Urinary bladder (tissue), 4 donors: Measurements from ENCODE around the gene CASQ1. TPM values are rescaled to one million over a fixed set of nuclear protein-coding genes. Genes with fewer than 3 reads are reported as not detected.

Experiments used
- DNase-seq: peaks from one replicate; pipeline ENCODE4 v3.0.0-alpha.2; 2015; ENCODE audit errors: extremely low spot score
- H3K27ac ChIP-seq: one replicate; pipeline ENCODE4 v1.5.1; 2013; ENCODE audit warnings: low read depth, mild to moderate bottlenecking, moderate library complexity
- H3K36me3 ChIP-seq: one replicate; pipeline ENCODE4 v1.6.1; 2013; ENCODE audit warnings: mild to moderate bottlenecking, moderate library complexity; ENCODE audit not compliant: insufficient read depth
- H3K4me1 ChIP-seq: one replicate; pipeline ENCODE4 v1.6.1; 2013; ENCODE audit warnings: mild to moderate bottlenecking, moderate library complexity; ENCODE audit not compliant: insufficient read depth
- H3K4me3 ChIP-seq: one replicate; pipeline ENCODE4 v1.5.1; 2013; ENCODE audit warnings: low read depth, low read length
- WGBS: extraction: QIAGEN DNeasy Blood & Tissue Kit; methylation state at CpG from one replicate; pipeline ENCODE4 v1.1.7; 2013; 5-methylcytosine and 5-hydroxymethylcytosine counted together
- polyA plus RNA-seq: library from polyadenylated mRNA; stranded (reverse); fragments of 200-250 nt; gene quantifications from one replicate; pipeline ENCODE4 v1.2.3, GENCODE V29; 2013
- total RNA-seq: library from RNA; depleted of rRNA; stranded (reverse); fragments of >200 nt; gene quantifications from one replicate; pipeline ENCODE4 v1.2.3, GENCODE V29; 2014
- donor health status: healthy with polysubstance abuse.
- donor health status: healthy.

CASQ1 gene
- total RNA-seq (10.5 TPM), polyA plus RNA-seq (4.5 TPM)

DNA sequence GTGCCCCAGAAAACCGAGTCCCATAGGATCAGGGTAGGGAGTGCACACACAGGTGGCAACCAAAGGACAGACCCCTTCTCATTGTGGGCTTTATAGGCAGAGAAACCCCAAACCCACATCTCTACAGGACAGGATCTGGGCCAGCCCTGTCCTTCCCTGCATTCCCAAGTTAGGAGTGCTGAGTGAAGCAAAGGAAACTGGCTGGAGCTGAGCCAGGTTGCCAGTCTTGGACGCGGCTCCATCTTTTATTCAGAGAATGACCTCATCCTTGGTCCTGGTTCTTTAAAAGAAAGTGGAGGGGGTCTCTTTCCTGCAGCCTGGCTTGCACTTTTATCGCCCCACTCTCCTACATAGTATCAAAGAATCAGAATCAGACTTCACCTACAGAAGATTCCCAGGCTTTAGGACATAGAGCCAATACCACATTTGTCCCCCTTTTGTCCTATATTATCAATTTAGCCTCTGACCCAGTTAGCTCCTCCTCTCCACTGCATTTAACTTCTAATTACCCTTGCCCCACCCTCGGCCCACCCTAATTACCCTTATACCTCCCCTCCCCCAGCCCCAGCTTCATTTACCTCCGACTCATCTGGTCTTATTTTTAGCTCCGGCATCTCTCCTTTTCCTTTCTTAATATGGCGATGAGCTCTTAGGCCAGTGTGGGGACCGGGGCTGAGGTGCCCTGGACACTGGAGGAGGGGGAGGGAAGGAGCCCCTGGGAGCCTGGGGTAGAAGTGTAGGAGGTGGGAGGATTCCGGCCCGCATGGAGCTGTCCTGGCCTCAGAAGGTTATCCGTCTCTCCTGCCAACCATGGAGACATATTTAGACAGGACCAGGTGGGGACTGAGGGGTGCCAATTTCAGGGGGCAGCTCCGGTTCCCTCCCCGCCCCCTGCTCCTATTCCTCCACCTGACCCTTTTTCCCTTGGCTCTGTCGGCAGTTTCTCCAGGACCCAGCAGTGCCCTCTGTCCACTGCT is at the start of gene CASQ1:
TSS of gene CASQ1 (plus strand) at position 927 of the 977 bp plus-strand sequence. CDS start 177 bp downstream, outside the sequence.
- Histone ChIP-seq H3K4me1 (no peaks in the 10 kb centered on the region), H3K4me3 (no peak within 1 kb of the TSS), H3K36me3 (no peaks in the 10 kb centered on the region), H3K27ac (no peak within 1 kb of the TSS)
- 48% methylated on average over 15 of the region's 15 CpGs for WGBS
- DNase-seq, result no peak

DNA sequence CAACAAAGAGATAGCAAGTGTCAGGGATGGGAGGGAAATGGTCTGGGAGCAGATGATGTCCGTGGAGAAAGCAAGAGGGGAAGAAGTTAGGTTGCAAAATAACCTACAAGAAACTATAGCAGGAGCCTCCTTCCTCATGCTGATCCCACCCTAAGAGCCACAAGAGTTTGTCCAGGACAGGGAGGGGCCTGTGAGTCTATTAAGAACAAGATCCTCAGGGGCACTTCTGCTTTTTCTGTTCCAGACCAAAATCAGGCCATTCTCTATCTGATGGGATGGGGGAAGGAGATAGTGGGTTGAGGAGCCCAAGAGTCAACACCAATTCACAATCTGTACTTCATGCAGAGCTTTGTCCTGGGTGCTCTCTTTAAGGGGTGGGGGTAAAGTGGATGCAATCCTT is 46.7 kb upstream of the CASQ1 start:
- H3K36me3 ChIP-seq, result no peaks in the 10 kb centered on the region
- no peak overlapping the region for H3K27ac ChIP-seq
- 17% methylated on average over 1 of the region's 1 CpG for WGBS
- H3K4me1 ChIP-seq, result no peaks in the 10 kb centered on the region
- no peak overlapping the region for H3K4me3 ChIP-seq
- no peak for DNase-seq

DNA sequence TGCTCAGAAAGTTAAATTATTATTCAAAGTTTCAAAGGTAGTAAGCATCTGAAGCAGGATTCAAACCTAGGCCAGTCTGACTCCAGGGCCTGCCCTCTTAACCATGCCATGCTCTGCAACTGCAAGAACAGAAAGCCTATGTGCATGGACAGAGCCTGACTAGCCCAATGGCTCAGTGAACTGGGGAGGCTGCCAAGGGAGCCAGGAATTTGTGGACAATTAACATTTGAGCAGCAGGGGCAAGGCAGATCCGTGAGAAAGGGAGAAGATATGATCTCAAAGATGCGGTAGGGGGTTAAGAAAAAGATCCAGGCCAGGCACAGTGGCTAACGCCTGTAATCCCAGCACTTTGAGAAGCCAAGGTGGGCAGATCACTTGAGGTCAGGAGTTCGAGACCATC is 45.5 kb upstream of the CASQ1 start:
- WGBS, result 49% methylated on average over 4 of the region's 4 CpGs
- Histone ChIP-seq H3K4me3 (no peak overlapping the region), H3K36me3 (no peaks in the 10 kb centered on the region), H3K4me1 (no peaks in the 10 kb centered on the region), H3K27ac (no peak overlapping the region)
- no peak for DNase-seq

DNA sequence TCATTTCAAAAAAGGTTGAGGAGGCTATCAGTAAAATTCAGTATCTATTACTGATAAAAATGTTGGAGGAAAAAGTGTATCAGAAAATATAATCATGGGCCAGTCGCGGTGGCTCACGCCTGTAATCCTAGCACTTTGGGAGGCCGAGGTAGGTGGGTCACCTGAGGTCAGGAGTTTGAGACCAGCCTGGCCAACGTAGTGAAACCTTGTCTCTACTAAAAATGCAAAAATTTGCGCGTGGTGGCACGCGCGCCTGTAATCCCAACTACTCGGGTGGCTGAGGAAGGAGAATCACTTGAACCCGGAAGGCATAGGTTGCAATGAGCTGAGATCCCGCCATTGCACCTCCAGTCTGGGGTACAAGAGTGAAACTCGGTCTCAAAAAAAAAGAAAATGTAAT is 44.3 kb upstream of the CASQ1 start:
- H3K4me1 ChIP-seq, result no peaks in the 10 kb centered on the region
- no peaks in the 10 kb centered on the region for H3K36me3 ChIP-seq
- no peak overlapping the region for H3K4me3 ChIP-seq
- WGBS, result 91% methylated on average over 14 of the region's 14 CpGs
- DNase-seq, result no peak
- no peak overlapping the region for H3K27ac ChIP-seq

DNA sequence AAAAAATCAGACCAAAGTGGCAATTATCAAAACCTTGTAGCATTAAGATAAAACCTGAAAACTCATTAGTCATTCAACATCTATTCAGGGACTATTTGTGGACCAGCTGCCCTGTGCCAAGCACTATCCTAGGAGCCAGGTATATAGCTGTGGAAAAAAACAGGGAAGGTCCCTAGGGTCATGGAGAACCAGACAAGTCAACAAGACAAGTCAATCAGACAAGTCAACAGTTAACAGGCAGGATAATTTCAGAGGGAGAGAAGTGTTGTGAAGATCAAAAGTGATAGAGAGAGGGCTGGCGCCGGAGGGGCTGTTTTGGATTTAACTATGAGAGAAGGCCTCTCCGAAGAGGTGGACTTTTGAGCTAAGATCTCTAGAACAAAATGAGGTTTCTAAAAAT is 42.3 kb upstream of the CASQ1 start:
- DNase-seq, result no peak
- H3K4me1 ChIP-seq, result no peaks in the 10 kb centered on the region
- H3K36me3 ChIP-seq, result no peaks in the 10 kb centered on the region
- no peak overlapping the region for H3K27ac ChIP-seq
- no peak overlapping the region for H3K4me3 ChIP-seq
- WGBS, result 69% methylated on average over 3 of the region's 3 CpGs

DNA sequence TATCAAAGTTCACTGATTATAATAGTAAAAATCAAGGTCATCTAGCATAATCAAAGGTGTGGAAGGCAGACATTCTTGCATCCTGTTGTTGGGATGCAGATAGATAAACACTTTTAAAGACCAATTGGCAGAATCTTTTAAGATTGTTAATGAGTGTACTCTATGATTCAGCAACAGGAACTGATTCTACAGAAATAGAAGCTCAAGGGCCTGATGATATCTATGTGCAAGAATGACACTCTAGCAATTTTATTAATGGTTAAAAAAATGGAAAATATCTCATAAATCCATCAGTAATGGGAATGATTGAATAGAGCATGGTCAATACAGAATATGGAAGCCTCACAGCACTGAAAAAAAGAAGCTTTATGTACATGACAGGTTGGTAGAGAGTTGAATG is 41.1 kb upstream of the CASQ1 start:
- Histone ChIP-seq H3K36me3 (no peaks in the 10 kb centered on the region), H3K27ac (no peak overlapping the region), H3K4me3 (no peak overlapping the region), H3K4me1 (no peaks in the 10 kb centered on the region)
- no peak for DNase-seq

DNA sequence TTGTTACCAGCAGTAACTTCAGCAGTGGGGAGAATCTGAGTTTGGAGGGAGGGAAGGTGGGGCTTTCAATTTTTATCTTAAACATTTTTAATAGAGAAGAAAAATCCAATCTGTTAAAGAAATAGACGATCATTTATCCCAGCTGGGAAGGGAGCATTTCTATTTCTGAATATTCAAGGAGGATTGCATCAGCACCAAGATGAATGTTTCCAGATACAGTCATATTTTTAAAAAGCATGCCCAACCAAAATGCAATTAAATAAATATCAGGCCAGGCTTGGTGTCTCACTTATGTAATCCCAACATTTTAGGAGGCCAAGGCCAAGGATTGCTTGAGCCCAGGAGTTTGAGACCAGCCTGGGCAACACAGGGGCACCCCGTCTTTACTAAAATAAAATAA is 40.7 kb upstream of the CASQ1 start:
- Histone ChIP-seq H3K4me3 (no peak overlapping the region), H3K27ac (no peak overlapping the region)
- 65% methylated on average over 2 of the region's 2 CpGs for WGBS

DNA sequence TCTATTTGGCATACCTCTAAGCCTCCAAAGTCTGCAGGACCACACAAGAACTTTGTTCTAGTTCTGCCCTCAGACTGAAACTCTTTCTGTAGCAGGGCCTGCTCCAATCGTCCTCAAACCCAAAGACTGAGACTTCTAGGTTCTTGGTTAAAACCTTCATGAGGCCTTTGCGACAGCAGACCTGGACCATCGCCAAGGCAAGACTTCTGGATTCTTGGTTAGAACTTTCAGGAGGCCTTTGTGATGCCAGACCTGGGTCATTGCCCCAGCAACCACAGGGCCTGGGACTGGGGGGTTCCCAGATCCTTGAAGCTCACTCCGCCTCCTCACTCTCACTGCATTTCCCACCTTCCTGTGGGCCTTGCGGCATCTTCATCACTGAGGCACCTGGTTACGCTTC is 39.1 kb upstream of the CASQ1 start, which contains the start of gene ATP1A4:
TSS of gene ATP1A4 (plus strand) at position 301 of the 400 bp plus-strand sequence. CDS start 438 bp downstream, outside the sequence.
- no peak within 1 kb of the TSS for H3K4me3 ChIP-seq
- no peaks in the 10 kb centered on the region for H3K4me1 ChIP-seq
- WGBS, result 86% methylated on average over 6 of the region's 6 CpGs
- H3K27ac ChIP-seq, result no peak within 1 kb of the TSS
- H3K36me3 ChIP-seq, result no peaks in the 10 kb centered on the region
- no peak for DNase-seq

More for the DNA sequence above, 40.7 kb upstream of the CASQ1 start:
- DNase-seq, result no peak
- H3K4me1 ChIP-seq, result no peaks in the 10 kb centered on the region
- no peaks in the 10 kb centered on the region for H3K36me3 ChIP-seq

DNA sequence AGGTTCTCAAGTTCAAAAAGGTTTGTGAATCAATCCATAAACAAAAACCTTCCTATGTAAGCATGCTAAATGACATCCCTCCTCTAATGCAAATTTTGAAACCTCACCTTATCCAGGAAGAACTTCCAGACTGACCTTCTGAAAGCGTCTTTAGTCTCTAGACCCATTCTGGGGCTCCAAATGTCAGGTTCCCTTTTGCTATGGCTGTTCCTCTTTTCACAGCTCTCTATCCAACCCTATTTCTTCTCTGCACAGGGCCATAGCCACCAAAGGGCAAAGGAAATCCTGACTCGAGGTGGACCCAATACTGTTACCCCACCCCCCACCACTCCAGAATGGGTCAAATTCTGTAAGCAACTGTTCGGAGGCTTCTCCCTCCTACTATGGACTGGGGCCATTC is 35.6 kb upstream of the CASQ1 start:
- 81% methylated on average over 3 of the region's 3 CpGs for WGBS
- H3K4me3 ChIP-seq, result no peak overlapping the region
- no peaks in the 10 kb centered on the region for H3K4me1 ChIP-seq
- no peak overlapping the region for H3K27ac ChIP-seq
- no peaks in the 10 kb centered on the region for H3K36me3 ChIP-seq
- no peak for DNase-seq

DNA sequence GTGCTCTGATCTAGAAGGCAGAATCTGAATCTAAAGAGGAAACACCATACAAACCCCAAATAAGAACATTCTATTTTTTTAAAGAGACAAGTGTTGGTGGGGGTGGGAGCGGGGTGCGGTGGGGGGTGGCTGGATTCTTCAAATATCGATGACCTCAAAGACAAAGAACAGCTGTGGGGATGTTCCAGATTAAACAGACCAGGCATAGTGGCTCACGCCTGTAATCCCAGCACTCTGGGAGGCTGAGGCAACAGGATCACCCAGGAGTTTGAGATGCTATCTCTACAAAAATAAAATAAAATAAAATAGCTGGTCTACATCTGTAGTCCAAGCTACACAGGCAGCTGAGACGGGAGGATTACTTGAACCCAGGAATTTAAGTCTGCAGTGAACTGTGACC is 34.0 kb upstream of the CASQ1 start:
- DNase-seq, result no peak
- H3K4me3 ChIP-seq, result no peak overlapping the region
- no peaks in the 10 kb centered on the region for H3K36me3 ChIP-seq
- no peaks in the 10 kb centered on the region for H3K4me1 ChIP-seq
- WGBS, result 64% methylated on average over 5 of the region's 5 CpGs
- no peak overlapping the region for H3K27ac ChIP-seq

DNA sequence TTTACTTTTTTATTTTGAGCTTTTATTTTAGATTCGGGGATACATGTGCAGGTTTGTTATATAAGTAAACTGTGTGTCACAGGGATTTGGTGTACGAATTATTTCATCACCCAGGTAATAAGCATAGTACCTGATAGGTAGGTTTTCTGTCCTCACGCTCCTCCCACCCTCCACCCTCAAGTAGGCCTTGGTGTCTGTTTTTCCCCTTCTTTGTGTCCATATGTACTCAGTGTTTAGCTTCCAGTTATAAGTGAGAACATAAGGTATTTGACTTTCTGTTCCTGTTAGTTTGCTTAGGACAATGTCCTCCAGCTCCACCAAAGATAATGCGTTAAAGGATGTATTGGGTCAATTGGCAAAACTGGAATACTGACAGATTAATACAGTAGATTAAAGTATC is 33.2 kb upstream of the CASQ1 start:
- Histone ChIP-seq H3K36me3 (no peaks in the 10 kb centered on the region), H3K4me3 (no peak overlapping the region), H3K4me1 (no peaks in the 10 kb centered on the region), H3K27ac (no peak overlapping the region)
- no peak for DNase-seq
- 93% methylated on average over 4 of the region's 4 CpGs for WGBS

DNA sequence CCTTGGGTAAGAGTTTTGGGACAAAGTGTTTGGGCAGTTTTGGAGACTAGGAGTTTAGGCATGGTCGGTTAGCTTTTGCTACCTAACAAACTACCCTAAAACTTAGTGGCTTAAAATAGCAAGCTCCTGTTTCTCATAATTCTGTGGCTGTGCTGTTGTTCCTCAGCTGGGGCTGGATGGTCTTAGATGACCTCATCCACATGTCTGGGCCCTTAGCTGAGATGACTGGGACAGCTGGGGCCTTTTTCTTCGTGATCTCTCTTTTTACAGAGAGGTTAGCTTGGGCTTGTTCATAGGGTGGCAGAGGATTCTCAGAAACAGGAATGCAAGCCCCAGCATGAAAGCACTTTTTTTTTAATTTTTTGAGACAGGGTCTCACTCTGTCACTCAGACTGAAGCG is 32.3 kb upstream of the CASQ1 start:
- 84% methylated on average over 3 of the region's 3 CpGs for WGBS
- no peak for DNase-seq

DNA sequence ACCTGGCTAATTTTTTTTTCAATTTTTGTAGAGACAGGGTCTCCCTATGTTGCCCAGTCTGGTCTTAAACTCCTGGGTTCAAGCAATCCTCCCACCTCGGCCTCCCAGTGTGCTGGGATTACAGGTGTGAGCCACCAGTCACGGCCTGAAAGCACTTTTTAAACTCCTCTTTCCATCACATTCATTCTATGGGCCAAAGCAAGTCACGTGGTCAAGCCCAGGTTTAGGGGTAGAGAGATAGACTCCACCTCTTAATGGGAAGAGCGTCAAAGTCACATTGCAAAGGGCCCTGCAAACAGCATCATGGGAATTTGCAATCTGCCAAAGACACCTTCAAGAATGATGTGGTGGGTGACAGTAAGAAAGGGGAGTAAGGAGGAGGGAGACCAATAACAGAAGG is 31.8 kb upstream of the CASQ1 start:
- Histone ChIP-seq H3K4me3 (no peak overlapping the region), H3K4me1 (no peaks in the 10 kb centered on the region), H3K36me3 (no peaks in the 10 kb centered on the region), H3K27ac (no peak overlapping the region)
- no peak for DNase-seq
- WGBS, result 88% methylated on average over 4 of the region's 4 CpGs

More for the DNA sequence above, 32.3 kb upstream of the CASQ1 start:
- H3K4me3 ChIP-seq, result no peak overlapping the region
- H3K27ac ChIP-seq, result no peak overlapping the region
- no peaks in the 10 kb centered on the region for H3K4me1 ChIP-seq
- no peaks in the 10 kb centered on the region for H3K36me3 ChIP-seq

DNA sequence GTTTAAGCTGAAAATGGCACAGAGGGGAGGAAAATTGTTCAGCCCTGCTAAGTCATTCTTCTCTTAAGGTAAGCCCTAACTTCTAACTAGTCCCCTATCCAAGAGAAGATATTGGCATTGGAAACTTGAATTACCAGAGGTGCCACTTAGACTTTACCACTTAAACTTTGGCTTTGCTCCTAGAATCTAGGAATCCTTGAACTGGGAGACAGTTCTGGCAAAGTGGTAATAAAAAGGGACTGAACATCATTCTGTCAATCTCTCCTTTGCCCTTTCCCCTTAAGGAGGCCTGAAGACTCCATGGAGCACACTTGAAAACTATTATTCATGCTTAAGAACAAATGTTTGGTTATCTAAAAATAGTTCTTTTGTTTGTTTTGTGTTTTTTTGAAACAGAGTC is 30.5 kb upstream of the CASQ1 start:
- H3K4me3 ChIP-seq, result no peak overlapping the region
- H3K36me3 ChIP-seq, result no peaks in the 10 kb centered on the region
- no peak for DNase-seq
- no peaks in the 10 kb centered on the region for H3K4me1 ChIP-seq
- H3K27ac ChIP-seq, result no peak overlapping the region
